ENCODE measurements around the gene GARIN5A.

The GARIN5A gene

GRCh38 chr19:50512112-50512998 is 35.7 kb upstream of the GARIN5A start:
- peak overlapping the region; percentile 80 for H3K4me3 ChIP-seq (ENCODE audit: low read depth, low read length)
- DNase-seq (ENCODE audit: low read depth) = no peak
- in situ Hi-C loops (cut with HindIII; ENCODE audit: low sequenced_read_pairs) = no loop called here
- no peak for TF ChIP-seq CTCF (IDR thresholded peaks at IDR 0.05; ENCODE audit: low read depth, low read length, missing control alignments)

GRCh38 chr19:50511069-50511822 is 34.6 kb upstream of the GARIN5A start, which contains the start of gene JOSD2:
Gene JOSD2 (minus strand): TSS chr19:50511191. CDS start chr19:50510431, 760 bp downstream.
- no peak for TF ChIP-seq CTCF (IDR thresholded peaks at IDR 0.05; ENCODE audit: low read depth, low read length, missing control alignments)
- peak within 1 kb of the TSS; percentile 80 for H3K4me3 ChIP-seq (ENCODE audit: low read depth, low read length)
- in situ Hi-C loops (cut with HindIII; ENCODE audit: low sequenced_read_pairs) = no loop called here
- peak; percentile 98 for DNase-seq (ENCODE audit: low read depth)

GRCh38 chr19:50510700-50511068 is 34.0 kb upstream of the GARIN5A start:
- H3K4me3 ChIP-seq (ENCODE audit: low read depth, low read length) = peak overlapping the region; percentile 80
- TF ChIP-seq CTCF (IDR thresholded peaks at IDR 0.05; ENCODE audit: low read depth, low read length, missing control alignments) = no peak
- DNase-seq (ENCODE audit: low read depth) = no peak
- in situ Hi-C loops (cut with HindIII; ENCODE audit: low sequenced_read_pairs) = no loop called here

GRCh38 chr19:50510121-50510670 is 33.5 kb upstream of the GARIN5A start:
- peak overlapping the region; percentile 80 for H3K4me3 ChIP-seq (ENCODE audit: low read depth, low read length)
- no peak for TF ChIP-seq CTCF (IDR thresholded peaks at IDR 0.05; ENCODE audit: low read depth, low read length, missing control alignments)
- in situ Hi-C loops (cut with HindIII; ENCODE audit: low sequenced_read_pairs) = no loop called here
- DNase-seq (ENCODE audit: low read depth) = no peak

GRCh38 chr19:50509366-50509765 is 32.7 kb upstream of the GARIN5A start:
- no peak for TF ChIP-seq CTCF (IDR thresholded peaks at IDR 0.05; ENCODE audit: low read depth, low read length, missing control alignments)
- no peak overlapping the region for H3K4me3 ChIP-seq (ENCODE audit: low read depth, low read length)
- DNase-seq (ENCODE audit: low read depth) = no peak
- in situ Hi-C loops (cut with HindIII; ENCODE audit: low sequenced_read_pairs) = no loop called here

- TF ChIP-seq CTCF (IDR thresholded peaks at IDR 0.05; ENCODE audit: low read depth, low read length, missing control alignments) = no peak
- DNase-seq (ENCODE audit: low read depth) = no peak
- in situ Hi-C loops (cut with HindIII; ENCODE audit: low sequenced_read_pairs) = no loop called here
- no peak overlapping the region for H3K4me3 ChIP-seq (ENCODE audit: low read depth, low read length)
Observed at GRCh38 chr19:50508843-50509190, 32.2 kb upstream of the GARIN5A start.
